ENCODE measurements around the gene NKTR. TPM values are rescaled to one million over a fixed set of nuclear protein-coding genes. Genes with fewer than 3 reads are reported as not detected.

Gene NKTR
- total and polyA plus RNA-seq, 2 of the 13 experiments (the other 11 are each of a cell fraction or from before 2014, with no cell fraction given) = 41.3 to 59.6 TPM

DNA sequence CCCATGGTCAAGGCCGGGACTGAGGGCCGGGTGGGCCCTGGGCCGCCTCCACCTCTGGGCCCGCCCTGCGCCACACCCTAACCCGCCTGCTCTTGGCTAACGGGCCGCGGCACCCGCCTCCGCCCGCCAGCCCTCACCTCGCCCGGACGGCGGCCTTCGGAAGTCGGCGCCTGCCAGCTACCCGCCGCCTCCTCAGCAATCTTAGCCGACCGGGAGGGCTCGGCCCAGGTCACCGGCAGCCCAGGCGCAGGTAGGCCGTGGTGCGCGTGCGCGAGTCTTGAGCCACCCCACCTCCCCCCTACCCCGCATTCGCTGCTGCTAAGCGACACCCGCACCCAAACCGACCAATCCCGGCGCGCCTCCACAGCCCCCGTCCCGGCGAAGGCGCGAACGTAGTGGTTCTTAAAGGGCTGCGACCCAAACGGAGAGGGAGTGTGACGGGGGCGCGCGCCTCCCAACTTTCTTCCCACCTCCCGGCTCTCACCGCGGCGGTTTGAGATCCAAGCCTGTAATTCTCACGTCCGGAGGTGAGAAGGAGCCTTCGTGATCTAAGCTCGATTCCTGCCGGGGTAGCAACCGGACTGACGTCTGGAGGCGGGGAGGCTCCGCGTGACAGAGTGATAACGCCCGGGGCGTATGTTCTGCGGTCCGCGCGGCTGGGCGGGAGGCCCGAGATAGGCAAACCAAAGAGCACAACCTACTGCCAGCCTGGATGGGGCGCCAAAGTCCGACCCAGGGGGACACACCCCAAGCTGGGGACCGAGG lies 18.6 kb upstream of the NKTR start, which contains the start of gene SEC22C (continued):
- TF ChIP-seq, protein P1, sequence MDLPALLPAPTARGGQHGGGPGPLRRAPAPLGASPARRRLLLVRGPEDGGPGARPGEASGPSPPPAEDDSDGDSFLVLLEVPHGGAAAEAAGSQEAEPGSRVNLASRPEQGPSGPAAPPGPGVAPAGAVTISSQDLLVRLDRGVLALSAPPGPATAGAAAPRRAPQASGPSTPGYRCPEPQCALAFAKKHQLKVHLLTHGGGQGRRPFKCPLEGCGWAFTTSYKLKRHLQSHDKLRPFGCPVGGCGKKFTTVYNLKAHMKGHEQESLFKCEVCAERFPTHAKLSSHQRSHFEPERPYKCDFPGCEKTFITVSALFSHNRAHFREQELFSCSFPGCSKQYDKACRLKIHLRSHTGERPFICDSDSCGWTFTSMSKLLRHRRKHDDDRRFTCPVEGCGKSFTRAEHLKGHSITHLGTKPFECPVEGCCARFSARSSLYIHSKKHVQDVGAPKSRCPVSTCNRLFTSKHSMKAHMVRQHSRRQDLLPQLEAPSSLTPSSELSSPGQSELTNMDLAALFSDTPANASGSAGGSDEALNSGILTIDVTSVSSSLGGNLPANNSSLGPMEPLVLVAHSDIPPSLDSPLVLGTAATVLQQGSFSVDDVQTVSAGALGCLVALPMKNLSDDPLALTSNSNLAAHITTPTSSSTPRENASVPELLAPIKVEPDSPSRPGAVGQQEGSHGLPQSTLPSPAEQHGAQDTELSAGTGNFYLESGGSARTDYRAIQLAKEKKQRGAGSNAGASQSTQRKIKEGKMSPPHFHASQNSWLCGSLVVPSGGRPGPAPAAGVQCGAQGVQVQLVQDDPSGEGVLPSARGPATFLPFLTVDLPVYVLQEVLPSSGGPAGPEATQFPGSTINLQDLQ (CRISPR knock-in tag; IDR thresholded peaks at IDR 0.05) = no peak
- TF ChIP-seq ZNF317 (CRISPR knock-in tag; IDR thresholded peaks at IDR 0.05) (0 out of 2 replicates have a peak, but pooled peaks have one; percentile 51), FOSL1 (CRISPR knock-in tag; IDR thresholded peaks at IDR 0.05; ENCODE audit: borderline replicate concordance) (no peak), GZF1 (CRISPR knock-in tag; IDR thresholded peaks at IDR 0.05) (no peak), ZNF263 (CRISPR knock-in tag; IDR thresholded peaks at IDR 0.05) (no peak), NR2C2 (CRISPR knock-in tag; IDR thresholded peaks at IDR 0.05; ENCODE audit: borderline replicate concordance) (peak; percentile 62), ZMYM3 (CRISPR knock-in tag; IDR thresholded peaks at IDR 0.05) (no peak; the same call in 1 of the 2 replicates), POLR2A (IDR thresholded peaks at IDR 0.05; ENCODE audit: insufficient read depth in 1 of 2, low read depth in 2 of 2, low read length in 2 of 2) (peak; percentile 72 to 80), SP5 (CRISPR knock-in tag; IDR thresholded peaks at IDR 0.05; ENCODE audit: borderline replicate concordance, low read depth) (peak; percentile 39; the same call in 1 of the 2 replicates), FOXK1 (CRISPR knock-in tag; IDR thresholded peaks at IDR 0.05; ENCODE audit: borderline replicate concordance, low read depth) (no peak), SMAD9 (CRISPR knock-in tag; IDR thresholded peaks at IDR 0.05) (no peak), SP4 (CRISPR knock-in tag; IDR thresholded peaks at IDR 0.05) (peak; percentile 77; the same call in 1 of the 2 replicates), ZNF552 (CRISPR knock-in tag; IDR thresholded peaks at IDR 0.05; ENCODE audit: borderline replicate concordance) (no peak), EED (CRISPR knock-in tag; IDR thresholded peaks at IDR 0.05) (no peak), CBFB (CRISPR knock-in tag; IDR thresholded peaks at IDR 0.05) (no peak; the same call in none of the 2 replicates), ZNF282 (IDR thresholded peaks at IDR 0.05; ENCODE audit: partially characterized antibody) (no peak), NFKBIZ (CRISPR knock-in tag; IDR thresholded peaks at IDR 0.05) (no peak), ASH2L (IDR thresholded peaks at IDR 0.05; ENCODE audit: insufficient read length, low read depth, low read length) (peak; percentile 93), ZSCAN9 (CRISPR knock-in tag; IDR thresholded peaks at IDR 0.05; ENCODE audit: borderline replicate concordance) (0 out of 2 replicates have a peak, but pooled peaks have one; percentile 67), THYN1 (CRISPR knock-in tag; IDR thresholded peaks at IDR 0.05; ENCODE audit: borderline replicate concordance, low read depth) (no peak), MLLT10 (CRISPR knock-in tag; IDR thresholded peaks at IDR 0.05) (no peak)
- TF ChIP-seq, protein P2, sequence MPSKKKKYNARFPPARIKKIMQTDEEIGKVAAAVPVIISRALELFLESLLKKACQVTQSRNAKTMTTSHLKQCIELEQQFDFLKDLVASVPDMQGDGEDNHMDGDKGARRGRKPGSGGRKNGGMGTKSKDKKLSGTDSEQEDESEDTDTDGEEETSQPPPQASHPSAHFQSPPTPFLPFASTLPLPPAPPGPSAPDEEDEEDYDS (CRISPR knock-in tag; IDR thresholded peaks at IDR 0.05) = peak; percentile 91
- TF ChIP-seq, protein P3, sequence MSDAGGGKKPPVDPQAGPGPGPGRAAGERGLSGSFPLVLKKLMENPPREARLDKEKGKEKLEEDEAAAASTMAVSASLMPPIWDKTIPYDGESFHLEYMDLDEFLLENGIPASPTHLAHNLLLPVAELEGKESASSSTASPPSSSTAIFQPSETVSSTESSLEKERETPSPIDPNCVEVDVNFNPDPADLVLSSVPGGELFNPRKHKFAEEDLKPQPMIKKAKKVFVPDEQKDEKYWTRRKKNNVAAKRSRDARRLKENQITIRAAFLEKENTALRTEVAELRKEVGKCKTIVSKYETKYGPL (CRISPR knock-in tag; IDR thresholded peaks at IDR 0.05) = no peak
- TF ChIP-seq, protein P4, sequence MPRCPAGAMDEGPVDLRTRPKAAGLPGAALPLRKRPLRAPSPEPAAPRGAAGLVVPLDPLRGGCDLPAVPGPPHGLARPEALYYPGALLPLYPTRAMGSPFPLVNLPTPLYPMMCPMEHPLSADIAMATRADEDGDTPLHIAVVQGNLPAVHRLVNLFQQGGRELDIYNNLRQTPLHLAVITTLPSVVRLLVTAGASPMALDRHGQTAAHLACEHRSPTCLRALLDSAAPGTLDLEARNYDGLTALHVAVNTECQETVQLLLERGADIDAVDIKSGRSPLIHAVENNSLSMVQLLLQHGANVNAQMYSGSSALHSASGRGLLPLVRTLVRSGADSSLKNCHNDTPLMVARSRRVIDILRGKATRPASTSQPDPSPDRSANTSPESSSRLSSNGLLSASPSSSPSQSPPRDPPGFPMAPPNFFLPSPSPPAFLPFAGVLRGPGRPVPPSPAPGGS (CRISPR knock-in tag; IDR thresholded peaks at IDR 0.05) = peak; percentile 72; the same call in 1 of the 2 replicates
